Measurements from ENCODE around the gene CD300LD. TPM values are rescaled to one million over a fixed set of nuclear protein-coding genes. Genes with fewer than 3 reads are reported as not detected.
A peak's percentile ranks its signal among the peaks of the same experiment; 100 is the strongest.

The CD300LD gene
- total and polyA plus RNA-seq, 12 donors: not detected

- Histone ChIP-seq H3K9me3 (replicated peaks in 1 of 3) (no peaks in the 10 kb centered on the region), H3K4me1 (replicated peaks in 1 of 2) (peaks cover 0 to 9% of the 10 kb centered on the region in 2 donors), H3K27me3 (peaks cover 4% of the 10 kb centered on the region), H3K27ac (no peak overlapping the region), H3K36me3 (replicated peaks in 1 of 2) (no peaks in the 10 kb centered on the region), H3K4me3 (no peak overlapping the region)
- no peak for DNase-seq
- intact Hi-C loops (cut with DNase I): loop anchor here in 1 of 2 donors (10.0 kb wide), 1 partner anchor 231 kb away; no protein-coding TSS in a partner anchor
- WGBS, 4 donors: 77 to 91% (median 83%) methylated on average over 7 to 8 of the region's 8 CpGs
- TF ChIP-seq POLR2A (IDR thresholded peaks at IDR 0.05) (no peak), CTCF (IDR thresholded peaks at IDR 0.05) (no peak)
Measured at GRCh38 chr17:74606050-74606449, 14.0 kb upstream of the CD300LD start.

GRCh38 chr17:74605361-74605760, 13.3 kb upstream of the CD300LD start:
- 46 to 61% (median 50%) methylated on average over 10 of the region's 10 CpGs for WGBS, 4 donors
- H3K4me3 ChIP-seq: no peak overlapping the region
- H3K27ac ChIP-seq: no peak overlapping the region
- peaks cover 0 to 9% of the 10 kb centered on the region in 2 donors for H3K4me1 ChIP-seq (replicated peaks in 1 of 2)
- no peaks in the 10 kb centered on the region for H3K36me3 ChIP-seq (replicated peaks in 1 of 2)
- intact Hi-C loops (cut with DNase I): loop anchor here in 1 of 2 donors (10.0 kb wide), 1 partner anchor 231 kb away; no protein-coding TSS in a partner anchor
- TF ChIP-seq POLR2A (IDR thresholded peaks at IDR 0.05): no peak
- no peak for TF ChIP-seq CTCF (IDR thresholded peaks at IDR 0.05)
- no peaks in the 10 kb centered on the region for H3K9me3 ChIP-seq (replicated peaks in 1 of 3)
- peaks cover 4% of the 10 kb centered on the region for H3K27me3 ChIP-seq
- DNase-seq: peak; percentile 48 to 84 (median 77)

- DNase-seq: no peak
Measured at GRCh38 chr17:74604761-74605160, 12.7 kb upstream of the CD300LD start.

GRCh38 chr17:74604200-74604599, 12.1 kb upstream of the CD300LD start:
- TF ChIP-seq CTCF (IDR thresholded peaks at IDR 0.05) (no peak), POLR2A (IDR thresholded peaks at IDR 0.05) (no peak)
- H3K4me1 ChIP-seq (replicated peaks in 1 of 2): peaks cover 0 to 9% of the 10 kb centered on the region in 2 donors
- intact Hi-C loops (cut with DNase I): loop anchor here in 1 of 2 donors (10.0 kb wide), 1 partner anchor 229 kb away; no protein-coding TSS in a partner anchor
- no peaks in the 10 kb centered on the region for H3K9me3 ChIP-seq (replicated peaks in 1 of 3)
- no peak overlapping the region for H3K4me3 ChIP-seq
- H3K27me3 ChIP-seq: peaks cover 4% of the 10 kb centered on the region
- 84 to 88% (median 86%) methylated on average over 6 of the region's 6 CpGs for WGBS, 4 donors
- no peak for DNase-seq
- no peaks in the 10 kb centered on the region for H3K36me3 ChIP-seq (replicated peaks in 1 of 2)
- H3K27ac ChIP-seq: no peak overlapping the region

More at GRCh38 chr17:74604761-74605160, 12.7 kb upstream of the CD300LD start:
- WGBS, 4 donors: 70 to 88% (median 79%) methylated on average over 10 of the region's 10 CpGs
- Histone ChIP-seq H3K36me3 (replicated peaks in 1 of 2) (no peaks in the 10 kb centered on the region), H3K4me3 (no peak overlapping the region), H3K4me1 (replicated peaks in 1 of 2) (peaks cover 0 to 9% of the 10 kb centered on the region in 2 donors), H3K27me3 (peaks cover 4% of the 10 kb centered on the region), H3K9me3 (replicated peaks in 1 of 3) (no peaks in the 10 kb centered on the region), H3K27ac (no peak overlapping the region)
- TF ChIP-seq CTCF (IDR thresholded peaks at IDR 0.05): no peak
- TF ChIP-seq POLR2A (IDR thresholded peaks at IDR 0.05): no peak
- intact Hi-C loops (cut with DNase I): loop anchor here in 1 of 2 donors (10.0 kb wide), 1 partner anchor 230 kb away; no protein-coding TSS in a partner anchor
